ENCODE results near the gene MYO1D. TPM values are rescaled to one million over a fixed set of nuclear protein-coding genes. Genes with fewer than 3 reads are reported as not detected.
"Not testable (repeated sequence)": the region's sequence is repeated elsewhere in the genome, so short reads cannot be mapped to it uniquely, and the experiment has no call there.

MYO1D gene
- polyA plus RNA-seq, 1 donor = 66.8 TPM

- no peak for DNase-seq
Measured at GRCh38 chr17:32896647-32897258, 19.8 kb upstream of the MYO1D start.

GRCh38 chr17:32894245-32894644 is 17.3 kb upstream of the MYO1D start:
- DNase-seq = peak; percentile 68 to 80
- WGBS (ENCODE audit: insufficient coverage, low lambda C conversion rate) = no CpG with 5 or more reads among the region's 4 CpGs
- H3K27me3 ChIP-seq (ENCODE audit: control insufficient read depth, insufficient read depth, low read length) = no peaks in the 10 kb centered on the region
- H3K9me3 ChIP-seq (ENCODE audit: control insufficient read depth, low read depth, low read length) = no peaks in the 10 kb centered on the region
- no peaks in the 10 kb centered on the region for H3K36me3 ChIP-seq (ENCODE audit: control insufficient read depth, insufficient read depth, low read length)
- peaks cover 38% of the 10 kb centered on the region for H3K4me1 ChIP-seq (ENCODE audit: control insufficient read depth, insufficient read depth, low read length)
- no peak overlapping the region for H3K4me3 ChIP-seq (ENCODE audit: low read length)
- H3K27ac ChIP-seq (ENCODE audit: low read length) = peak overlapping the region; percentile 86

More at GRCh38 chr17:32896647-32897258, 19.8 kb upstream of the MYO1D start:
- H3K27ac ChIP-seq (ENCODE audit: low read length) = peak overlapping the region; percentile 80
- no peak overlapping the region for H3K4me3 ChIP-seq (ENCODE audit: low read length)
- H3K27me3 ChIP-seq (ENCODE audit: control insufficient read depth, insufficient read depth, low read length) = no peaks in the 10 kb centered on the region
- no CpG with 5 or more reads among the region's 2 CpGs for WGBS (ENCODE audit: insufficient coverage, low lambda C conversion rate)
- peaks cover 38% of the 10 kb centered on the region for H3K4me1 ChIP-seq (ENCODE audit: control insufficient read depth, insufficient read depth, low read length)
- no peaks in the 10 kb centered on the region for H3K36me3 ChIP-seq (ENCODE audit: control insufficient read depth, insufficient read depth, low read length)
- no peaks in the 10 kb centered on the region for H3K9me3 ChIP-seq (ENCODE audit: control insufficient read depth, low read depth, low read length)

GRCh38 chr17:32887410-32887809 is 10.5 kb upstream of the MYO1D start:
- DNase-seq; H3K27me3 ChIP-seq (ENCODE audit: control insufficient read depth, insufficient read depth, low read length); H3K4me1 ChIP-seq (ENCODE audit: control insufficient read depth, insufficient read depth, low read length); H3K4me3 ChIP-seq (ENCODE audit: low read length); H3K36me3 ChIP-seq (ENCODE audit: control insufficient read depth, insufficient read depth, low read length); H3K9me3 ChIP-seq (ENCODE audit: control insufficient read depth, low read depth, low read length); H3K27ac ChIP-seq (ENCODE audit: low read length): not testable (repeated sequence)
- WGBS (ENCODE audit: insufficient coverage, low lambda C conversion rate) = no CpG with 5 or more reads among the region's 14 CpGs

GRCh38 chr17:32886951-32887350 is 10.0 kb upstream of the MYO1D start:
- WGBS (ENCODE audit: insufficient coverage, low lambda C conversion rate) = 100% methylated on average over 1 of the region's 16 CpGs
- H3K4me3 ChIP-seq (ENCODE audit: low read length); H3K27me3 ChIP-seq (ENCODE audit: control insufficient read depth, insufficient read depth, low read length); H3K27ac ChIP-seq (ENCODE audit: low read length); H3K9me3 ChIP-seq (ENCODE audit: control insufficient read depth, low read depth, low read length); DNase-seq; H3K36me3 ChIP-seq (ENCODE audit: control insufficient read depth, insufficient read depth, low read length); H3K4me1 ChIP-seq (ENCODE audit: control insufficient read depth, insufficient read depth, low read length): not testable (repeated sequence)

GRCh38 chr17:32882734-32883133 is 5.8 kb upstream of the MYO1D start:
- H3K9me3 ChIP-seq (ENCODE audit: control insufficient read depth, low read depth, low read length) = no peaks in the 10 kb centered on the region
- H3K4me1 ChIP-seq (ENCODE audit: control insufficient read depth, insufficient read depth, low read length) = peaks cover 17% of the 10 kb centered on the region
- WGBS (ENCODE audit: insufficient coverage, low lambda C conversion rate) = no CpG with 5 or more reads among the region's 4 CpGs
- no peaks in the 10 kb centered on the region for H3K36me3 ChIP-seq (ENCODE audit: control insufficient read depth, insufficient read depth, low read length)
- H3K27me3 ChIP-seq (ENCODE audit: control insufficient read depth, insufficient read depth, low read length) = no peaks in the 10 kb centered on the region
- no peak for DNase-seq
- no peak overlapping the region for H3K4me3 ChIP-seq (ENCODE audit: low read length)
- no peak overlapping the region for H3K27ac ChIP-seq (ENCODE audit: low read length)

- Histone ChIP-seq H3K36me3 (ENCODE audit: control insufficient read depth, insufficient read depth, low read length) (no peaks in the 10 kb centered on the region), H3K4me3 (ENCODE audit: low read length) (no peak overlapping the region), H3K27me3 (ENCODE audit: control insufficient read depth, insufficient read depth, low read length) (no peaks in the 10 kb centered on the region), H3K9me3 (ENCODE audit: control insufficient read depth, low read depth, low read length) (no peaks in the 10 kb centered on the region), H3K4me1 (ENCODE audit: control insufficient read depth, insufficient read depth, low read length) (peaks cover 22% of the 10 kb centered on the region), H3K27ac (ENCODE audit: low read length) (no peak overlapping the region)
- no peak for DNase-seq
- no CpG with 5 or more reads among the region's 6 CpGs for WGBS (ENCODE audit: insufficient coverage, low lambda C conversion rate)
Measured at GRCh38 chr17:32882029-32882428, 5.1 kb upstream of the MYO1D start.

GRCh38 chr17:32880671-32881453 is 3.9 kb upstream of the MYO1D start:
- peak in 1 of 2 donors; percentile 28 for DNase-seq
- Histone ChIP-seq H3K4me3 (ENCODE audit: low read length) (no peak overlapping the region), H3K27ac (ENCODE audit: low read length) (no peak overlapping the region), H3K36me3 (ENCODE audit: control insufficient read depth, insufficient read depth, low read length) (no peaks in the 10 kb centered on the region), H3K4me1 (ENCODE audit: control insufficient read depth, insufficient read depth, low read length) (peaks cover 23% of the 10 kb centered on the region), H3K27me3 (ENCODE audit: control insufficient read depth, insufficient read depth, low read length) (no peaks in the 10 kb centered on the region), H3K9me3 (ENCODE audit: control insufficient read depth, low read depth, low read length) (no peaks in the 10 kb centered on the region)
- 100% methylated on average over 2 of the region's 6 CpGs for WGBS (ENCODE audit: insufficient coverage, low lambda C conversion rate)

GRCh38 chr17:32879134-32879533 is 2.2 kb upstream of the MYO1D start:
- H3K4me1 ChIP-seq (ENCODE audit: control insufficient read depth, insufficient read depth, low read length) = peaks cover 27% of the 10 kb centered on the region
- no peaks in the 10 kb centered on the region for H3K9me3 ChIP-seq (ENCODE audit: control insufficient read depth, low read depth, low read length)
- peak; percentile 67 to 84 for DNase-seq
- H3K27ac ChIP-seq (ENCODE audit: low read length) = peak overlapping the region; percentile 65
- no peaks in the 10 kb centered on the region for H3K27me3 ChIP-seq (ENCODE audit: control insufficient read depth, insufficient read depth, low read length)
- H3K36me3 ChIP-seq (ENCODE audit: control insufficient read depth, insufficient read depth, low read length) = no peaks in the 10 kb centered on the region
- no CpG with 5 or more reads among the region's 1 CpG for WGBS (ENCODE audit: insufficient coverage, low lambda C conversion rate)
- no peak overlapping the region for H3K4me3 ChIP-seq (ENCODE audit: low read length)

GRCh38 chr17:32878211-32878610 is 1.3 kb upstream of the MYO1D start:
- H3K36me3 ChIP-seq (ENCODE audit: control insufficient read depth, insufficient read depth, low read length) = no peaks in the 10 kb centered on the region
- peaks cover 34% of the 10 kb centered on the region for H3K4me1 ChIP-seq (ENCODE audit: control insufficient read depth, insufficient read depth, low read length)
- no CpG with 5 or more reads among the region's 3 CpGs for WGBS (ENCODE audit: insufficient coverage, low lambda C conversion rate)
- no peaks in the 10 kb centered on the region for H3K27me3 ChIP-seq (ENCODE audit: control insufficient read depth, insufficient read depth, low read length)
- H3K4me3 ChIP-seq (ENCODE audit: low read length) = no peak overlapping the region
- peak in 1 of 2 donors; percentile 48 for DNase-seq
- H3K27ac ChIP-seq (ENCODE audit: low read length) = peak overlapping the region; percentile 65
- no peaks in the 10 kb centered on the region for H3K9me3 ChIP-seq (ENCODE audit: control insufficient read depth, low read depth, low read length)

- Histone ChIP-seq H3K9me3 (ENCODE audit: control insufficient read depth, low read depth, low read length) (no peaks in the 10 kb centered on the region), H3K27me3 (ENCODE audit: control insufficient read depth, insufficient read depth, low read length) (no peaks in the 10 kb centered on the region), H3K27ac (ENCODE audit: low read length) (peak overlapping the region; percentile 57), H3K36me3 (ENCODE audit: control insufficient read depth, insufficient read depth, low read length) (no peaks in the 10 kb centered on the region), H3K4me1 (ENCODE audit: control insufficient read depth, insufficient read depth, low read length) (peaks cover 34% of the 10 kb centered on the region), H3K4me3 (ENCODE audit: low read length) (peak overlapping the region; percentile 33)
- peak; percentile 91 to 95 for DNase-seq
- no CpG with 5 or more reads among the region's 44 CpGs for WGBS (ENCODE audit: insufficient coverage, low lambda C conversion rate)
Measured at GRCh38 chr17:32877164-32877764, 340 bp upstream of the MYO1D start.

Data from large intestine (tissue), 3 donors.